ENCODE results near the gene BTBD16.

BTBD16 gene

GRCh38 chr10:122347170-122347841 lies 76.2 kb downstream of the BTBD16 start:
- no peak for DNase-seq

- DNase-seq, result no peak
Observed at GRCh38 chr10:122348512-122348911, 77.4 kb downstream of the BTBD16 start.

- no peak for DNase-seq
Observed at GRCh38 chr10:122348935-122349361, 77.9 kb downstream of the BTBD16 start.

DNA sequence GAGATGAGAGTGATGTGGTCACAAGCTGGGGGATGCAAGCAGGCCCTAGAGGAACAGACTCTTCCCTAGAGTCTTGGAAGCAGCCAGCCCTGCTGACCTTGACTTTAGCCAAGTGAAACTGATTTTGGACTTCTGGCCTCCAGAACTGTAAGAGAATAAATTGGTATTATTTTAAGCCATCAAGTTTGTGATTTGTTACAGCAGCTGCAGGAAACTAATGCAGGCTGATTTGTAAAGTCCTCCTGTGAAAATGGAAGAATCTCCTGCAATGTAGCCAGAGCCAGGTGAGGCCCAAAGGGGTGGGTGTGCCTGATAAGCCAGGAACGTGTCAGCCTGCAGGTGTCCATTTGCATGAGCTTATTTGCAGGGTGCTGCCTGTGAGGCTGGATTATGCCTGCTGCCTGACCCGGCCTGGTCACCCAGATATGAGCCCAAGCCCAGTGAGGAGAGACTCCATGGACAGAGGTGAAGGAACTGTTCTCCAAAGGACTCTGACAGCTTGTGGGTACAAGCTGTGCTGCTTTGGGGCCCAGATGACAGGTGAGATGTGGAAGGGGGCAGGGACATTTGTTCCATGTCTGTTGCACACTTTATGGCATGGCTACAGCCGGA lies 78.8 kb downstream of the BTBD16 start:
- no peak for DNase-seq

- DNase-seq, result no peak
Observed at GRCh38 chr10:122350893-122351292, 79.8 kb downstream of the BTBD16 start.

- no peak for DNase-seq
Observed at GRCh38 chr10:122352817-122353525, 81.9 kb downstream of the BTBD16 start.

DNA sequence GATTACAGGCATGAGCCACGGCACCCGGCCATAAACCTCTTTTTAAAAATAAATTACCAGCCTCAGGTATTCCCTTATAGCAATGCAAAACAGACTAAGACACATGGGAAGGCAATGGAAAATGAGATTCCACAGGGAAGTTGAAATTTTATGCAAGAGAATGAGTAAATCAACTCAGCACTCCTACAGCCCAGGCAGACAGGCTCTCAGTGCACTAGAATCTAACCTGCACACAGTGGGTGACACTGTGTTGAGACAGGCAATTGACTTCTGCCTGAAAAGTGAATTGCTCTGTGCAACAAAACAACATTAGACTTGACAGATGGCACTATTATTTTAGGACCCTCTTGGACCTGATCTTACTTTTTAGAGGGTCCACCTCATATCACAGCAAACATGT lies 83.3 kb downstream of the BTBD16 start:
- no peak for DNase-seq

DNA sequence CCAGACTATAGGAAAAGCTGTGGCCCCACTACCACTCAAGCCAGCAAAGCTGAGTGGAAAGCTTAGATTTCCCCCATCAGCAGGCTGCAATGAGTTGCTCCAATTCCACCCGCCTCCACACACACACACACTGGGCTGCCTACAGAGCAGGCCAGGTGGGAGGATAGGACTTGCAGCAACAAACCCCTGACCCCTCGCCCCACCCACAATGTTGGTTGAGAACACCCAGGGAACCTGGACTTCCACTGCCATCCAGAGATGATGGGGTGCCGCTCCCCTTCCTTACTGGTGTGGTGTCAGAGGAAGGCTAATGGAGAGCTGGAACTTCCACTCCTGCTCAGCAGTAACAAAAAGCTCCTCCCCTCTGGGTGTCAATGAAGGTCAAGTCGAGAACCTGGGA lies 86.6 kb downstream of the BTBD16 start:
- no peak for DNase-seq

GRCh38 chr10:122359621-122360020 lies 88.5 kb downstream of the BTBD16 start:
- no peak for DNase-seq

- no peak for DNase-seq
Observed at GRCh38 chr10:122361046-122361445, 90.0 kb downstream of the BTBD16 start.

- no peak for DNase-seq
Observed at GRCh38 chr10:122362031-122362592, 91.0 kb downstream of the BTBD16 start.

DNA sequence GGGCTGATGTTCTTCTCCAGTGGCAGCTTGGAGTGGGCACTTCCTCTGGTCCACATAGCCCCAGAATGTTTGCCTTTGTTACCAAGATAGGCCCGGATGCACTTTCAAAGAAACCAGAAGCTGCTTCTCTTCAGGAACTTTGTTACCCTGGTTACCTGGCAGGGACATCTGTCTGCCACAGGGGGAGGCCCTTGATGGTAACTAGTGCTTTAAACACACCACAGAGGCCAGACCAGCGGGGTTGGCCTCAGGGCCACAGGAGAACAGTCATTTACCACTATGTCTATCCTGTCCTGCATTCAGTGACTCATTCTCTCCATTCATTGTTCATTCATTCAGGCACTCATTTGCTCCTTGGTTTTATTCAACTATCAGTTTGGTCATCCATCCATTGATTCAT lies 91.5 kb downstream of the BTBD16 start:
- DNase-seq, result no peak

- no peak for DNase-seq
Observed at GRCh38 chr10:122363311-122363710, 92.2 kb downstream of the BTBD16 start.

GRCh38 chr10:122363722-122364463 lies 92.8 kb downstream of the BTBD16 start:
- no peak for DNase-seq

DNA sequence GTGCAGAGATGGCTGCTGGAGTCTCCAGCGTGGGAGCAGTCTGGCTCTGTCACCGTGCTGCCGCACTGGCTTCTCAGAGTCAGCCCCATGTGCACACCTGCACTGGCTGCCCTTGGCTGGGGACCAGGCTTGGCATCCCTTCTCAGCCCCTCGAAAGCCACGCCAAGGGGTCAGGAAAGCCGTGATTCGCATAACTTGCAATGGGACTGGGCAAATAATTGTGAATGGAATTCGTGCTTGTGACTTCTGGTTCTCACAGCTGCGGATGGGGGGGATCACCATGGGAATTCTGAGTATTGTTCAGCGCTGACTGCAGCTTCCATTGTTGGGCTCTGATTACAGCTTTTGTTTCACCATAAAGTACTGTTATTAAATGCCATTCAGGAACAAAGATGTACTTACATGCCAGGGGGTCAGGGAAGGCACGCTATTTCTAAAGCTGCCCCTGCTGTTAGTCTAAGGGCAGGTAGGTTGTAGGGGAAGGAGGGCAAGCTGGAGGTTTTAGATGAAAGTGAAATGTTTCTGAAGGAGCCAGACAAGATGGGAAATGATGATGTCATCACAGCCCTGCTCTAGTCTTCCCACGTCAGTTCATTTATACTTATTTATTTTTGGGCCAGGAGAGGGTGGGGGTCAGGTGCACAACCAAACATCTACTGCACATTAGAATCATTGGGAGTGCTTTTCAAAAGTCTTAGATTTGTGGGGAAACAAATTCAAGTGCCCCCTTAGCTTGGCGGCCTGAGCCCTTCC lies 97.6 kb downstream of the BTBD16 start:
- DNase-seq, result no peak

DNA sequence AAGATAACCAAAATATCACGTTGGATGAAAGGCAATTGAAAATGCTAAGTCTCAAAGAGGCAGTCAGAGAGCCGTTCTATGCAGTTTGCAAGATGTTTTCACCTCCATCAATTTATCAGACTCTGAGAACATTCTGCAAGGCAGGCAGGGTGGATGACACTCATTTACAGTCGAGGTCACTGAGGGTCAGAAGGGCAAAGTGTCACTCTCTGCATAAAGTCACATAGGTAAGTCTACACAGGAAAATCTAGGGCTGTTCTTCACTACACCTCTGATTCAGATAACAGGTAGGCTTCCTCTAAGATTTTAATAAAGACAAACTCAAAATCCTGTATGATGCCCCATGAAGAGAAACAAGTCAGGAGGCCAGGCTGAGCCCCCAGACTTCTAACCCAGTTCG lies 102.0 kb downstream of the BTBD16 start:
- no peak for DNase-seq

- DNase-seq, result no peak
Observed at GRCh38 chr10:122373721-122374120, 102.6 kb downstream of the BTBD16 start.

GRCh38 chr10:122374237-122374858 lies 103.3 kb downstream of the BTBD16 start, which contains the start of gene PLEKHA1:
TSS of gene PLEKHA1 (plus strand) at chr10:122374708. CDS start at chr10:122393201, 18,493 bp downstream.
- DNase-seq, result peak; percentile 94

GRCh38 chr10:122374859-122375678 lies 104.0 kb downstream of the BTBD16 start:
- DNase-seq, result peak; percentile 70

- DNase-seq, result no peak
Observed at GRCh38 chr10:122375679-122376160, 104.6 kb downstream of the BTBD16 start.

Measured in activated CD4-positive, alpha-beta T cell treated with anti-CD3 and anti-CD28 coated beads for 48 hours (primary cell).